SK-N-MC (cell line): ENCODE measurements around the gene TSPAN3.

ENCODE experiments used
- EZH2 ChIP-seq: fragments of 200-600 bp; sonication (generic); IDR thresholded peaks from one replicate; pipeline ENCODE4 v1.6.1; 2017; ENCODE audit warnings: antibody characterized with exemption
- FOXP2 ChIP-seq: optimal IDR thresholded peaks from 2 replicates; pipeline ENCODE3; 2011; ENCODE audit warnings: mild to moderate bottlenecking, moderate library complexity; ENCODE audit not compliant: insufficient read depth; ENCODE audit errors: extremely low read length, control extremely low read depth
- POLR2AphosphoS5 ChIP-seq: IDR thresholded peaks from 2 replicates; pipeline ENCODE4 v1.6.1; 2012; ENCODE audit warnings: mild to moderate bottlenecking, low read depth, low read length, borderline replicate concordance

- TF ChIP-seq POLR2AphosphoS5 (no peak), FOXP2 (no peak), EZH2 (no peak)
Observed at GRCh38 chr15:77038312-77039216, 32.3 kb downstream of the TSPAN3 start.
